GM04503 (cell line): ENCODE measurements around the gene GNL2.
"Not testable (repeated sequence)": the region's sequence is repeated elsewhere in the genome, so short reads cannot be mapped to it uniquely, and the experiment has no call there.

ENCODE experiments used
- DNase-seq: peaks from one replicate; pipeline ENCODE4 v3.0.0-alpha.2; 2012; ENCODE audit warnings: low read depth

GNL2 gene

GRCh38 chr1:37559080-37559479 lies 36.7 kb downstream of the GNL2 start:
- no peak for DNase-seq

- no peak for DNase-seq
Observed at GRCh38 chr1:37558411-37558810, 37.3 kb downstream of the GNL2 start.

GRCh38 chr1:37557402-37557801 lies 38.3 kb downstream of the GNL2 start:
- no peak for DNase-seq

GRCh38 chr1:37556712-37557196 lies 39.0 kb downstream of the GNL2 start, which contains the start of gene DNALI1:
Gene DNALI1 (plus strand): TSS chr1:37556940. CDS start chr1:37556995, 55 bp downstream.
- no peak for DNase-seq

- DNase-seq: peak; percentile 70
Observed at GRCh38 chr1:37553927-37554808, 41.6 kb downstream of the GNL2 start, which contains the start of gene SNIP1. Gene SNIP1 (minus strand): TSS chr1:37554293. CDS start chr1:37554229, 64 bp downstream.

GRCh38 chr1:37553598-37553926 lies 42.2 kb downstream of the GNL2 start:
- no peak for DNase-seq

- no peak for DNase-seq
Observed at GRCh38 chr1:37549341-37549740, 46.4 kb downstream of the GNL2 start.

- DNase-seq: no peak
Observed at GRCh38 chr1:37545019-37545418, 50.7 kb downstream of the GNL2 start.

GRCh38 chr1:37544530-37544929 lies 51.2 kb downstream of the GNL2 start:
- DNase-seq: no peak

GRCh38 chr1:37540036-37540785 lies 55.5 kb downstream of the GNL2 start:
- no peak for DNase-seq

- DNase-seq: not testable (repeated sequence)
Observed at GRCh38 chr1:37539154-37539553, 56.6 kb downstream of the GNL2 start.

- DNase-seq: peak; percentile 57
Observed at GRCh38 chr1:37537378-37537777, 58.4 kb downstream of the GNL2 start.

- no peak for DNase-seq
Observed at GRCh38 chr1:37533317-37534093, 62.2 kb downstream of the GNL2 start.

GRCh38 chr1:37532418-37533156 lies 63.1 kb downstream of the GNL2 start:
- DNase-seq: not testable (repeated sequence)

GRCh38 chr1:37529888-37530287 lies 65.8 kb downstream of the GNL2 start:
- DNase-seq: not testable (repeated sequence)

GRCh38 chr1:37519613-37520012 lies 76.1 kb downstream of the GNL2 start:
- DNase-seq: no peak

- DNase-seq: not testable (repeated sequence)
Observed at GRCh38 chr1:37518929-37519328, 76.8 kb downstream of the GNL2 start.

GRCh38 chr1:37518241-37518640 lies 77.5 kb downstream of the GNL2 start:
- not testable (repeated sequence) for DNase-seq

- DNase-seq: no peak
Observed at GRCh38 chr1:37517569-37517968, 78.2 kb downstream of the GNL2 start.
